Osteocyte (in vitro differentiated cells): Measurements from ENCODE around the gene BBC3. TPM values are rescaled to one million over a fixed set of nuclear protein-coding genes. Genes with fewer than 3 reads are reported as not detected.

Source experiments
- DNase-seq: peaks from one replicate; pipeline ENCODE4 v3.0.0; 2021; ENCODE audit warnings: mixed read lengths; ENCODE audit not compliant: unreplicated experiment; ENCODE audit errors: extremely low spot score
- H3K27ac Mint-ChIP-seq: one replicate; pipeline ENCODE4 v1.8.0; 2021; ENCODE audit warnings: mild to moderate bottlenecking, mixed read lengths; ENCODE audit not compliant: unreplicated experiment
- H3K27me3 Mint-ChIP-seq: one replicate; pipeline ENCODE4 v1.8.0; 2021; ENCODE audit warnings: mixed read lengths; ENCODE audit not compliant: unreplicated experiment
- H3K36me3 Mint-ChIP-seq: one replicate; pipeline ENCODE4 v1.8.0; 2021; ENCODE audit warnings: mixed read lengths; ENCODE audit not compliant: unreplicated experiment
- H3K4me1 Mint-ChIP-seq: one replicate; pipeline ENCODE4 v1.8.0; 2021; ENCODE audit warnings: mixed read lengths; ENCODE audit not compliant: unreplicated experiment
- H3K4me3 Mint-ChIP-seq: one replicate; pipeline ENCODE4 v1.8.0; 2021; ENCODE audit warnings: mild to moderate bottlenecking, moderate library complexity, mixed read lengths; ENCODE audit not compliant: unreplicated experiment
- H3K9me3 Mint-ChIP-seq: one replicate; pipeline ENCODE4 v1.8.0; 2021; ENCODE audit warnings: mixed read lengths; ENCODE audit not compliant: unreplicated experiment
- CTCF ChIP-seq: fragments of 200-600 bp; sonication (generic); IDR thresholded peaks from 2 replicates; pipeline ENCODE4 v1.5.0; 2021; ENCODE audit warnings: antibody characterized with exemption, mild to moderate bottlenecking, moderate library complexity
- total RNA-seq: library from RNA; stranded (reverse); gene quantifications from 2 replicates; pipeline ENCODE4 v1.2.1, GENCODE V29; 2021

Gene BBC3
- total RNA-seq, 1 donor from 2014 or later, result 34.3 TPM

GRCh38 chr19:47188507-47189033 lies 42.4 kb downstream of the BBC3 start:
- no peak overlapping the region for H3K27ac Mint-ChIP-seq
- H3K4me3 Mint-ChIP-seq, result no peak overlapping the region
- no peak for DNase-seq
- H3K27me3 Mint-ChIP-seq, result no peaks in the 10 kb centered on the region
- H3K4me1 Mint-ChIP-seq, result peaks cover 29% of the 10 kb centered on the region
- TF ChIP-seq CTCF, result no peak
- H3K36me3 Mint-ChIP-seq, result peaks cover 13% of the 10 kb centered on the region
- H3K9me3 Mint-ChIP-seq, result no peaks in the 10 kb centered on the region

DNA sequence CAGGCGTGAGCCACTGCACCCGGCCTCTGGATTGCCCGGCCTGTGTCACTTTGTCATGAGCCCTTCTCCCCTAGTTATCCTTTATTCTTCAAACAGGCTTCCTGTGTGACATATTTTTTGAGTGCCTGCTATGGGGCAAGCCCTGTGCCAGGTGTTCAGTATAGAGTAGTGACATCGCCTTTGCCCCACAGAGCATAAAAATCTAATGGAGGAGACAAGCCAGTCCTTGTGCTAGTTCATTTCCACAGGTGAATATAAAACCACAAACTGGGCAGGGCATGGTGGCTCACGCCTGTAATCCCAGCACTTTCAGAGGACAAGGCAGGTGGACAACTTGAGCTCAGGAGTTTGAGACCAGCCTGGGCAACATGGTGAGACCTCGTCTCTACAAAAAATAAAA lies 43.2 kb downstream of the BBC3 start:
- peaks cover 18% of the 10 kb centered on the region for H3K36me3 Mint-ChIP-seq
- no peaks in the 10 kb centered on the region for H3K27me3 Mint-ChIP-seq
- no peaks in the 10 kb centered on the region for H3K9me3 Mint-ChIP-seq
- no peak overlapping the region for H3K4me3 Mint-ChIP-seq
- no peak for TF ChIP-seq CTCF
- peaks cover 29% of the 10 kb centered on the region for H3K4me1 Mint-ChIP-seq
- H3K27ac Mint-ChIP-seq, result no peak overlapping the region
- DNase-seq, result no peak

- DNase-seq, result no peak
- TF ChIP-seq CTCF, result no peak
- Mint-ChIP-seq H3K27ac (no peak overlapping the region), H3K4me3 (no peak overlapping the region), H3K27me3 (no peaks in the 10 kb centered on the region), H3K9me3 (no peaks in the 10 kb centered on the region), H3K4me1 (peaks cover 29% of the 10 kb centered on the region), H3K36me3 (peaks cover 20% of the 10 kb centered on the region)
Observed at GRCh38 chr19:47187335-47187655, 43.7 kb downstream of the BBC3 start.

DNA sequence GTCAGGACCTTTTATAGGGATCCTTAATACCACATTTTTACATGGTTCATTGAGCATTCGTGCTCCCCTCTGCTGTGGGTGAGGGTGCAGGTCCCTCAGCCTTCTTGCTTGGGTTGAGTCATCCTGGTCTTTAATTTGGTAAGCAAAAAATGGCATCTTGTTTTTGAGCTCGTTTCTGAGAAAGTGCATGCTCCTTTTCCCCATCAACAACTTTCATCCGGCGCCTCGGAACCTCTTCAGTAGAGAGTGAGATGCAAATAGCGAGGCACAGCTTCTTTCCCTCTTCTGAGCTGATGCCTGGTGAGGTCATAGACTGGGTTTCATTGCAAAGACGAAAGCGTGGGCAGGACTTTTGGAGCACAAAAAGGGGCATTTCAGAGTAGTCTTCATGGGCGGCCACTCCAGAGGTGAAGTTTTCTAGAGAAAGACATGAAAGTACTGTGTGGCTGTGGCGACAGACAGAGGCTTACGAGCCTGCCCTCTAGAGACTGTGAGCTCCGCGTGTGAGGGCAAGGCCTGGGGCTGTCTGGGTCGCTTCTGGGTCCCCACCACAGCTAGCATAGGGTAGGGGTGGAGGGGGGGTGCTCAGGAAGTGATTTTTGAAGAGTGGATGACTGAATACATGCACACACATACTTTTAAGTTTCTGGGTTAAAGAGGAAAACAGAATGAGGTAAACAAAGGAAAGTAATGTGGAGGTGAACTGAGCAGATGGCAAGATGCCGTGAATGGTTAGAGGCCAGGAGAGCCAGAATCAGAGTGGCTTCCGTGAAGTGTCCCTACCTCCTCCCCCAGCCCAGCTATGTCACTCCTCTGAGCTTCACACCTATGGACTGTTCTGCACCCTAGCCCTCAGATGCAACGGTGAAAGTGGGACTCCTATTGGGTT lies 44.3 kb downstream of the BBC3 start:
- peaks cover 25% of the 10 kb centered on the region for H3K36me3 Mint-ChIP-seq
- no peak for TF ChIP-seq CTCF
- no peak overlapping the region for H3K4me3 Mint-ChIP-seq
- no peak for DNase-seq
- H3K9me3 Mint-ChIP-seq, result no peaks in the 10 kb centered on the region
- H3K27ac Mint-ChIP-seq, result no peak overlapping the region
- peaks cover 29% of the 10 kb centered on the region for H3K4me1 Mint-ChIP-seq
- H3K27me3 Mint-ChIP-seq, result no peaks in the 10 kb centered on the region

- H3K9me3 Mint-ChIP-seq, result no peaks in the 10 kb centered on the region
- peaks cover 34% of the 10 kb centered on the region for H3K36me3 Mint-ChIP-seq
- no peak overlapping the region for H3K27ac Mint-ChIP-seq
- no peaks in the 10 kb centered on the region for H3K27me3 Mint-ChIP-seq
- TF ChIP-seq CTCF, result no peak
- H3K4me3 Mint-ChIP-seq, result no peak overlapping the region
- H3K4me1 Mint-ChIP-seq, result peaks cover 3% of the 10 kb centered on the region
- no peak for DNase-seq
Observed at GRCh38 chr19:47183601-47184000, 47.4 kb downstream of the BBC3 start.
